HG02588 (cell line): ENCODE results near the gene DLGAP4.

ENCODE experiments used
- ATAC-seq: cut with Tn5 transposase; IDR thresholded peaks from one replicate; pipeline ENCODE4 v1.9.1; 2021; ENCODE audit warnings: mild to moderate bottlenecking, moderate library complexity; ENCODE audit not compliant: unreplicated experiment

DLGAP4 gene

DNA sequence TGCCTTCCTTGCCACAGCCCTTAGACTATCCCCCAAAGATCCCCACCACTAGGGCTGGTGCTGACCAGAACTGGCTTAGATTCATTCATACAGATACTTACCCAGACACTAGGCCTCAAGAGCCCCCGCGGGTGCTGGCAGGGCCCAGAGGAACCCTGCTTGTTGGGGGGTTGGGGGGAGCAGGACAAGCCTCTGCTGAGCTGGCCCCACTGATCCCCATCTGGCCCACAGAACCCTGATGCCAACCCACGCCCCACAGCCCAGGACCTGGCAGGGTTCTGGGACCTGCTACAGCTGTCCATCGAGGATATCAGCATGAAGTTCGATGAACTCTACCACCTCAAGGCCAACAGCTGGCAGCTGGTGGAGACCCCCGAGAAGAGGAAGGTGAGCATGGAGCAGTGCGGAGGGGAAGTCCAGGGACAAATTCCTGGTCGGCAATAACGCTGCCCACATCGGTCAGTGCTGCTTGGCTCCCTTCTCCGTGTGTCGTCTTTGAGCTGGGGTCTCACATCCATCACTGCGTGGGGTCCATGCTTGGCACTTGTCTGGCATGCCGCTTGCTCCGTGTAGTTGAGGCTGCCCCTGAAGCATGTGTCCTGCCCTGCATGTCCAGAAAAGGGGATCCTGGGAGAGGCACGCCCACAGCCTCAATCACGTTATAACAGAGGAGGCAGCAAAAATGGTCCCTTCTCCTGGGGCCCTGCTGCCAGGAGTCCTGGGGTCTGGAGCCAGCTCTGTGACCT, 219.7 kb downstream of the DLGAP4 start:
- ATAC-seq, result no peak

- ATAC-seq, result no peak
Observed at GRCh38 chr20:36526521-36527011, 220.4 kb downstream of the DLGAP4 start.

GRCh38 chr20:36527331-36528125, 221.4 kb downstream of the DLGAP4 start:
- no peak for ATAC-seq

DNA sequence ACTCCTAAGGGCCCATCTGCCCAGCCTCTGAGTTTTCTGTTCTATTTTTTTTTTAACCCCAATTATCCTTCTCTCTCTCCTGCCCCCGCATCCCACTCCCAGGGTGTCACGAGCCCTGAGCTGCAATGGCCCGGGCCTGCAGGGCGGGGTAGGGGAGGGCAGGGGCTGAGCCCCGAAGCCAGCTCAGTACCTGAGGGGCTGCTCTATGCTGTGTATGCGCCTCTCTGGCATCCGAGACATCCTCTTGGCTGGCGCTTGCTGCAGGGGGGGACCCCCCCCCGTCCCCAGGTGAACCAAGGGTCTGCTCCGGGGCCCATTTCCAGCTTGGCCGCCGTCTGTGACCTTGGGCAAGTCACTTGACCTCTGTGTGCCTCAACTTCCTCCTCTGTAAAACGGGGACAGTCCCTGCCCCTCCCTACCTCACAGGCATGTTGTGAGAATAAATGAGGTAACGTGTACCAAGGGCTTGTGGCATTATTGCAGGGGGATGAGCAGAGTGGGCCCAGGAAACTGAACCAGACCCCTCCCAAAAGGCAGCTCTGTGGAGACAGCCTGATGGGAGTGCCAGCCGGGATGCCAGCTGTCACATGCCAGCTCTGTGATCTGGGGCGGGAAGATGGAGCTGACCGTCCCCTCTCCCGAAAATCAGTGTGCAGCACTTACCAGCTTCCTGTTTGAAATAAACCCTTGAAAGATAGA, 222.2 kb downstream of the DLGAP4 start:
- no peak for ATAC-seq

DNA sequence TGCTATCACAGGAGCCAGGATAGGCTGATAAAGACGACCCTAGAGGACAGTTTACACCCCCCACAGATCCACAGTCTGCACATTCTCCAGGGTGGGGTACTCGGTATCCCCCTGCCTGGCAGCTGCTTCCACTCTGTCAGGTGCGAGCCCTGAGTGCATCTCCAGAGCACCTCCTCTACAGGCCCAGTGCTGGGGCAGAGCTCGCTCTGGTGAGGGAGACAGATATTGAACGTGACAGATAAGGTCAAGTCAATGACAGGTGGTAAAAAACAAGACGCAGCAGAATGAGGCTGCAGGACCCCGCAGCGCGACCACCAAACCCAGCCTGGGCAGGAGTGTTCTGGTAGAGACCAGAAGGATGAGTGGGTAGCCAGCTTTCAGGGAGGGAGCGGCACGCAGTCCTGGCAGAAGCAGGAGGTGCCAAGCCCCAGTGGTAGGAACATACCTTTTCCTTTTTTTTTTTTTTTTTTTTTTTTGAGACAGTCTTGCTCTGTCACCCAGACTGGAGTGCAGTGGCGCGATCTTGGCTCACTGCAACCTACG, 222.8 kb downstream of the DLGAP4 start:
- ATAC-seq, result no peak

DNA sequence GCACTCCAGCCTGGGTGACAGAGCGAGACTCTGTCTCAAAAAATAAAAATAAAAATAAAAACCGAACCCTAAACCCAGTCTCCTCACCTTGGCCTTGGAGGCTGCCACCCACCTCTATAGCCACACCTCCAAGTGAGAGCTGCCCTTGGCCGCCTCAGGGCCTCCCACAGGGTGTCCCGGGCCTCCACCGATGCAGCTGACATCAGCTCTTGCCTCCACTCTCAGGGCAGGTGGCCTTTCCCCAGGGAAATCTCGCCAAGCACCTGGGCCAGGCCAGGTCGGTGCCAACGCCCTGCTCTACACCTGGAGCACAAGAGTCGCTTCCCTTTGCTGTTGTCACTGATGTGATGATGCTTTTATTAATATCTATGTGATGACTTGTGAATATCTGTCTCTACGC, 226.2 kb downstream of the DLGAP4 start:
- ATAC-seq, result no peak

- ATAC-seq, result no peak
Observed at GRCh38 chr20:36532822-36533221, 226.7 kb downstream of the DLGAP4 start.

- no peak for ATAC-seq
Observed at GRCh38 chr20:36538026-36538722, 232.0 kb downstream of the DLGAP4 start.

- no peak for ATAC-seq
Observed at GRCh38 chr20:36540551-36541211, 234.5 kb downstream of the DLGAP4 start.

GRCh38 chr20:36541227-36541767, 235.2 kb downstream of the DLGAP4 start, which contains the start of gene MYL9:
Gene MYL9, plus strand, starts transcription at chr20:36541519. Its CDS starts 3,366 bp downstream, at chr20:36544885.
- no peak for ATAC-seq

- no peak for ATAC-seq
Observed at GRCh38 chr20:36541768-36542488, 235.8 kb downstream of the DLGAP4 start.

DNA sequence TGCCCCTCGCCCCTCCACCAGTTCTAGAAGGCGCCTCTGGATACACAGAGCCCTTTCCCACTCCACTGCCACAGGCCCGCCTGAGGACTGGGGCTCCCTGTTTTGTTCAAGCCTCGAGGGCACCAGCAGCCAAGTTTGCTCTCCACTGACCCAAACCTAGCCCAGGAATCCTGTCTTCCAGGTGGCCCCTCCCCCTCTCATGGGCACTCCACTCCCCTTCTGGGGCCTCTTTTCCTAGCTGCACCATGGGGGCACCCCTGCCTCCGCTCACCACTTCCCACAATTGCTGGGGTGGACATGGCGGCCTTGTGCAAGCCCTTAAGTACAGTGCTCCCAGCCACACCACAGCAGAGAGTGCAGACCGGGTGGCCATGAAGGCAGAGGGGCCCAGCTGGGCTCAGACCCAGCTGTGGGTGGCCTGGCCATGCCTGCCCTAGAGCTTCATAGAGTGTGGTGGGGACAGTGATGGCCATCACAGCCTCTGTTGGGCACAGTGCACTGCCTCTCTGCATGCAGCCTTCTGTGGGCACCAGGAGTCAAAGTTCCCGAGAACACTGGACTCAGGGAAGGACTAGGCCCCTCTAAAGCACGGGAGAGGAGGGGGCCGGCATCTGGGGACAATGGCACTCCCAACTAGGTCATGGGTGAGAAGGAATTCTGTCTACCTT, 236.5 kb downstream of the DLGAP4 start:
- no peak for ATAC-seq

DNA sequence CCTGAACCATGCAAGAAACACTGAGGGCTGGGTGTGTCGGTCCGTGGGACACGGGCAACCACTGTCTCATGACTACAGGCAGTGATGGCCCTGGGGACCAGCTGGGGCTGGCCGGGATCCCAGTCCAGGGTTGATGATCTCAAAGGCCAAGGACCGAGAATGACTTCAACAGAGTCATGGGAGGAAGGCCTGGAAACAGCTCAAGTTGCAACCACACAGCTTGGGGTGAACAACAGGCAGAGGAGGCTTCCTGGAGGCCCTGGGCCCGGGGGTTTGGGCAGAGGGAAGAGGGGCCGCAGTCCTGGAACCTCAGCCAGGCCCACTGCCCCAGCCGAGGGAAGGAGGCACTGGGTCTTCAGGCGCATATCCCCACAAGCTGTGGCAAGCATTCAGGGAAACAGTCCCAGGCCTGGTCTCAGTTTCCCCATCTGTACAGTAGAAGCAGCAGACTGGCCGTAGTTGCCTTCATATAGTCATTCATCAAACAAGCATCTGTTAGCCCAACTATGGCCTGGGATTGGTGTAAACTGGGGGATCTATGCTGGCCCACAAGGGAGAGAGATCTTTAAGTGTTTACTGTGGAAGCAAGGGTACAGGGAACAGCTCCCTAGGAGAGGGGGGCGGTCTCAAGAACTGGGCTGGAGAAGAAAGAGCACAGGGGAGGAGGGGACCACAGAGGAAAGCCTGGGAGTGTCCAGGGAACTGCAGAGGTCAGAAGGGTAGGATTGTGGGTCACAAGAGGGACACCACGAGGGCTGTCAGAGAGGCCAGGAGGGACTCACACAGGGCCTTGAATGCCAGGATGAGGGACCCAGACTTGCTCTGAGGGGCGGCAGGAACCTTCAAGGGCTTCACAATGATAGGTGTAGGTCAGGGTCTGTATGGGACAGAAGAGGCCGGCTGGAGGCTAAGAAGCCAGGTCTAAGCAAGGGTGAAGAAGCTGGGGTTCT, 237.3 kb downstream of the DLGAP4 start:
- no peak for ATAC-seq

- no peak for ATAC-seq
Observed at GRCh38 chr20:36544134-36545018, 238.2 kb downstream of the DLGAP4 start.

GRCh38 chr20:36546111-36546736, 240.1 kb downstream of the DLGAP4 start:
- no peak for ATAC-seq
